H1 (cell line): Measurements from ENCODE around the gene SLC8A1. TPM values are rescaled to one million over a fixed set of nuclear protein-coding genes. Genes with fewer than 3 reads are reported as not detected.

ENCODE experiments used
- CTCF ChIA-PET: fragments of 300-600 bp; sonication (Branson Sonifier 250); formaldehyde crosslinking; loops from one replicate; lab custom pipeline; 2021; ENCODE audit not compliant: partially characterized antibody; lab: Charles Lee
- POLR2A ChIA-PET: fragments of 300-600 bp; sonication (Branson Sonifier 250); formaldehyde crosslinking; loops from one replicate; lab custom pipeline; 2021; ENCODE audit warnings: inconsistent platforms; ENCODE audit not compliant: partially characterized antibody; lab: Charles Lee
- DNase-seq, 2 experiments: peaks; one replicate each; pipeline versions ENCODE4 v3.0.0 to v3.0.0-alpha.2; 2010 to 2022; ENCODE audit warnings: low spot score in 2 of 2, low read depth in 1 of 2, mixed read lengths in 1 of 2
- FAIRE-seq: peaks from 2 replicates; lab custom pipeline; 2011; peaks lifted over from hg19 to GRCh38; lab: Jason Lieb, UNC
- H2AFZ ChIP-seq: 2 replicates; pipeline ENCODE4 v1.8.1; 2012; ENCODE audit warnings: low read length, inconsistent platforms
- H2AK5ac ChIP-seq: 2 replicates; pipeline ENCODE4 v1.6.1; 2013; ENCODE audit warnings: low read depth, low read length
- H2BK120ac ChIP-seq: replicated peaks from 2 replicates; pipeline ENCODE3; 2013; ENCODE audit warnings: low read depth, low read length, inconsistent platforms
- H2BK12ac ChIP-seq: 2 replicates; pipeline ENCODE4 v1.6.1; 2013; ENCODE audit warnings: low read depth, low read length
- H2BK15ac ChIP-seq: 2 replicates; pipeline ENCODE4 v1.6.1; 2013; ENCODE audit warnings: low read length
- H2BK20ac ChIP-seq: 2 replicates; pipeline ENCODE4 v1.6.1; 2013; ENCODE audit warnings: low read length
- H2BK5ac ChIP-seq: 2 replicates; pipeline ENCODE4 v1.6.1; 2013; ENCODE audit warnings: low read depth, low read length
- H3K14ac ChIP-seq: 2 replicates; pipeline ENCODE4 v1.6.1; 2013; ENCODE audit warnings: inconsistent platforms; ENCODE audit not compliant: insufficient read length
- H3K18ac ChIP-seq: 2 replicates; pipeline ENCODE4 v1.6.1; 2013; ENCODE audit warnings: low read length; ENCODE audit errors: extremely low read depth
- H3K23ac ChIP-seq: 2 replicates; pipeline ENCODE4 v1.6.1; 2013; ENCODE audit warnings: inconsistent platforms; ENCODE audit not compliant: insufficient read length
- H3K23me2 ChIP-seq: 2 replicates; pipeline ENCODE4 v1.6.1; 2013; ENCODE audit warnings: low read depth, low read length
- H3K27ac ChIP-seq: 2 replicates; pipeline ENCODE4 v1.6.1; 2011; ENCODE audit warnings: low read depth, low read length, inconsistent platforms
- H3K27me3 ChIP-seq, 4 experiments: replicated peaks in 1 of 4; 1 replicate in 1 of 4; 2 replicates in 3 of 4; pipeline versions ENCODE4 v1.6.1 to v1.8.1; 2011 to 2013; ENCODE audit warnings: low read length in 3 of 4, mild to moderate bottlenecking in 3 of 4, inconsistent platforms in 2 of 4, mixed read lengths in 2 of 4, moderate library complexity in 1 of 4; ENCODE audit not compliant: control insufficient read depth in 3 of 4, insufficient read depth in 3 of 4; ENCODE audit errors: extremely low read depth in 1 of 4
- H3K36me3 ChIP-seq, 4 experiments: 2 replicates each; pipeline versions ENCODE4 v1.6.1 to v1.8.1; 2011 to 2013; ENCODE audit warnings: mild to moderate bottlenecking in 4 of 4, low read length in 3 of 4, moderate library complexity in 2 of 4, control low read depth in 1 of 4, inconsistent platforms in 1 of 4; ENCODE audit not compliant: insufficient read depth in 4 of 4, control insufficient read depth in 2 of 4
- H3K4ac ChIP-seq: replicated peaks from 2 replicates; pipeline ENCODE3; 2013; ENCODE audit warnings: low read length, low read depth, mixed read lengths, inconsistent platforms; ENCODE audit not compliant: insufficient read length
- H3K4me1 ChIP-seq, 4 experiments: replicated peaks in 1 of 4; 1 replicate in 1 of 4; 2 replicates in 3 of 4; pipeline versions ENCODE4 v1.6.1 to v1.8.1; 2011 to 2013; ENCODE audit warnings: low read length in 3 of 4, inconsistent platforms in 2 of 4, mixed read lengths in 1 of 4; ENCODE audit not compliant: insufficient read depth in 4 of 4, control insufficient read depth in 3 of 4
- H3K4me2 ChIP-seq, 2 experiments: 2 replicates each; pipeline versions ENCODE4 v1.6.1 to v1.8.1; 2011 to 2013; ENCODE audit warnings: low read depth in 2 of 2, low read length in 2 of 2, control low read depth in 1 of 2, inconsistent platforms in 1 of 2, mild to moderate bottlenecking in 1 of 2; ENCODE audit not compliant: insufficient read depth in 1 of 2
- H3K4me3 ChIP-seq, 4 experiments: fragments of 200-600, 300-600 bp in 1 of 4; sonication (generic), shearing (Covaris generic), sonication (Bioruptor Twin) in 1 of 4; 2 replicates each; pipeline versions ENCODE4 v1.5.1 to v1.8.1; 2011 to 2016; ENCODE audit warnings: low read length in 4 of 4, low read depth in 3 of 4, control low read depth in 2 of 4, inconsistent platforms in 2 of 4, mild to moderate bottlenecking in 2 of 4, mixed read lengths in 1 of 4, moderate library complexity in 1 of 4; ENCODE audit not compliant: insufficient read depth in 2 of 4; ENCODE audit errors: extremely low read depth in 1 of 4
- H3K56ac ChIP-seq: replicated peaks from 2 replicates; pipeline ENCODE3; 2013; ENCODE audit warnings: low read depth, mild to moderate bottlenecking, mixed read lengths, low read length, inconsistent platforms; ENCODE audit not compliant: insufficient read length
- H3K79me1 ChIP-seq: 2 replicates; pipeline ENCODE4 v1.6.1; 2013; ENCODE audit warnings: low read depth, low read length, control low read depth
- H3K79me2 ChIP-seq, 2 experiments: 2 replicates each; pipeline versions ENCODE4 v1.6.1 to v1.8.1; 2012 to 2013; ENCODE audit warnings: low read length in 2 of 2, mild to moderate bottlenecking in 2 of 2, inconsistent platforms in 1 of 2; ENCODE audit not compliant: insufficient read depth in 2 of 2, control insufficient read depth in 1 of 2
- H3K9ac ChIP-seq, 4 experiments: replicated peaks in 1 of 4; 1 replicate in 1 of 4; 2 replicates in 3 of 4; pipeline versions ENCODE4 v1.6.1 to v1.8.1; 2011 to 2013; ENCODE audit warnings: low read depth in 3 of 4, low read length in 3 of 4, control low read depth in 2 of 4, mild to moderate bottlenecking in 2 of 4, moderate library complexity in 2 of 4, inconsistent platforms in 1 of 4; ENCODE audit errors: extremely low read depth in 1 of 4
- H3K9me3 ChIP-seq, 2 experiments: 2 replicates each; pipeline versions ENCODE4 v1.6.1 to v1.8.1; 2012 to 2013; ENCODE audit warnings: mild to moderate bottlenecking in 2 of 2, moderate library complexity in 2 of 2, control low read depth in 1 of 2, inconsistent platforms in 1 of 2, low read depth in 1 of 2, low read length in 1 of 2, mixed read lengths in 1 of 2; ENCODE audit not compliant: insufficient read depth in 2 of 2
- H4K20me1 ChIP-seq, 2 experiments: replicated peaks in 1 of 2; 2 replicates each; pipeline versions ENCODE3 to v1.8.1; 2011 to 2013; ENCODE audit warnings: inconsistent platforms in 2 of 2, low read length in 2 of 2, mild to moderate bottlenecking in 1 of 2; ENCODE audit not compliant: insufficient read depth in 2 of 2, control insufficient read depth in 1 of 2
- H4K5ac ChIP-seq: 2 replicates; pipeline ENCODE4 v1.6.1; 2013; ENCODE audit warnings: low read length, low read depth, mixed read lengths, inconsistent platforms; ENCODE audit not compliant: insufficient read length
- H4K8ac ChIP-seq: 2 replicates; pipeline ENCODE4 v1.8.0; 2013; ENCODE audit warnings: mild to moderate bottlenecking, moderate library complexity, low read length, inconsistent platforms; ENCODE audit not compliant: insufficient read depth; ENCODE audit errors: extremely low read depth
- H4K91ac ChIP-seq: replicated peaks from 2 replicates; pipeline ENCODE3; 2013; ENCODE audit warnings: low read length, mixed read lengths, inconsistent platforms; ENCODE audit not compliant: insufficient read length
- CBX5 ChIP-seq: fragments of 300-800, 300-1000 bp; sonication (generic); IDR thresholded peaks from 2 replicates; pipeline ENCODE4 v1.7.1; 2016; ENCODE audit warnings: antibody characterized with exemption, low read length, low read depth
- CHD1 ChIP-seq: IDR thresholded peaks from 2 replicates; pipeline ENCODE4 v1.6.1; 2012; ENCODE audit warnings: low read depth, low read length, improper control_type of control experiment
- EP300 ChIP-seq, 2 experiments: IDR thresholded peaks; 1 replicate in 1 of 2; 2 replicates in 1 of 2; pipeline ENCODE4 v1.6.1; 2011 to 2012; ENCODE audit warnings: low read depth in 2 of 2, low read length in 2 of 2, mild to moderate bottlenecking in 2 of 2, borderline replicate concordance in 1 of 2, inconsistent platforms in 1 of 2, moderate library complexity in 1 of 2
- GABPA ChIP-seq: IDR thresholded peaks from 2 replicates; pipeline ENCODE4 v1.6.1; 2011; ENCODE audit warnings: mild to moderate bottlenecking, low read length, moderate library complexity, borderline replicate concordance; ENCODE audit not compliant: insufficient read depth
- HDAC2 ChIP-seq, 2 experiments: fragments of 300-600 bp in 1 of 2; sonication (generic) in 1 of 2; IDR thresholded peaks; 2 replicates each; pipeline ENCODE4 v1.6.1; 2011 to 2012; ENCODE audit warnings: low read depth in 2 of 2, low read length in 2 of 2, mild to moderate bottlenecking in 2 of 2, moderate library complexity in 2 of 2, borderline replicate concordance in 1 of 2, inconsistent platforms in 1 of 2
- HDAC6 ChIP-seq: IDR thresholded peaks from one replicate; pipeline ENCODE4 v1.7.1; 2012; ENCODE audit warnings: low read depth, mild to moderate bottlenecking, inconsistent platforms, low read length, moderate library complexity
- JUND ChIP-seq: IDR thresholded peaks from 2 replicates; pipeline ENCODE4 v1.6.1; 2011; ENCODE audit warnings: mild to moderate bottlenecking, improper control_type of control experiment, low read length
- SAP30 ChIP-seq: fragments of 300-600 bp; sonication (generic); IDR thresholded peaks from 2 replicates; pipeline ENCODE4 v1.7.1; 2012; ENCODE audit warnings: low read length, moderate library complexity, mild to moderate bottlenecking, inconsistent platforms; ENCODE audit not compliant: insufficient read depth, insufficient replicate concordance
- SP2 ChIP-seq: IDR thresholded peaks from 2 replicates; pipeline ENCODE4 v1.6.1; 2012; ENCODE audit warnings: mild to moderate bottlenecking, low read length, inconsistent platforms
- SRF ChIP-seq: IDR thresholded peaks from 2 replicates; pipeline ENCODE4 v1.6.1; 2011; ENCODE audit warnings: mild to moderate bottlenecking, low read depth, low read length, moderate library complexity
- TAF7 ChIP-seq: optimal IDR thresholded peaks from 2 replicates; pipeline ENCODE3; 2011; ENCODE audit warnings: low read depth, mild to moderate bottlenecking, inconsistent platforms, low read length, moderate library complexity, borderline replicate concordance
- TCF12 ChIP-seq: IDR thresholded peaks from 2 replicates; pipeline ENCODE4 v1.6.1; 2011; ENCODE audit warnings: low read depth, mild to moderate bottlenecking, low read length
- TEAD4 ChIP-seq: IDR thresholded peaks from 2 replicates; pipeline ENCODE4 v1.6.1; 2012; ENCODE audit warnings: low read depth, low read length, inconsistent platforms, mixed read lengths
- polyA plus RNA-seq, 7 experiments: library from polyadenylated mRNA; depleted of rRNA in 3 of 7; stranded (reverse) in 5 of 7; unstranded in 2 of 7; fragments of >200 nt in 5 of 7; fragments of 200-250 nt in 2 of 7; gene quantifications; 1 replicate in 5 of 7; 2 replicates in 1 of 7; 4 replicates in 1 of 7; pipeline versions ENCODE4 v1.2.1 to v1.2.3, GENCODE V29; 2011 to 2013; ENCODE audit warnings: missing spikeins in 2 of 7, mixed read lengths in 2 of 7
- total RNA-seq: library from RNA; stranded (reverse); fragmentation: NEBNext Ultra II Directional; extraction: Animal tissue kit (Norgen Biotek cat#: 25700); gene quantifications from 2 replicates; pipeline ENCODE4 v1.2.1, GENCODE V29; 2021
- TF ChIP-seq, protein P1 (sequence below): IDR thresholded peaks from 2 replicates; pipeline ENCODE4 v1.6.1; 2012; ENCODE audit warnings: inconsistent platforms

Gene SLC8A1
- total and polyA plus RNA-seq, 2 of the 8 experiments (the other 6 are each of a cell fraction or from before 2014, with no cell fraction given) = 0.68 to 3.6 TPM

GRCh38 chr2:40445467-40445866 lies 6.4 kb downstream of the SLC8A1 start:
- Histone ChIP-seq H3K56ac (no peak overlapping the region), H3K27me3 (peaks cover 0 to 7% (median 3%) of the 10 kb centered on the region in 4 experiments; a peak in 4 of 7 replicates), H4K5ac (no peak overlapping the region), H3K23me2 (no peaks in the 10 kb centered on the region), H2BK120ac (no peak overlapping the region), H2AFZ (no peak overlapping the region), H3K14ac (no peak overlapping the region), H3K4me1 (peaks cover 0 to 3% (median 0%) of the 10 kb centered on the region in 4 experiments; a peak in 1 of 7 replicates), H2BK20ac (no peak overlapping the region), H2BK15ac (no peak overlapping the region), H3K79me2 (no peaks in the 10 kb centered on the region), H3K9ac (no peak overlapping the region), H3K27ac (no peak overlapping the region), H4K91ac (no peak overlapping the region), H4K8ac (no peak overlapping the region), H3K4ac (no peak overlapping the region), H3K36me3 (no peaks in the 10 kb centered on the region), H2BK12ac (no peak overlapping the region), H3K23ac (no peak overlapping the region), H3K4me3 (no peak overlapping the region), H3K18ac (no peak overlapping the region), H3K9me3 (no peaks in the 10 kb centered on the region), H3K4me2 (no peak overlapping the region), H2BK5ac (no peak overlapping the region), H3K79me1 (no peaks in the 10 kb centered on the region), H2AK5ac (no peak overlapping the region), H4K20me1 (no peaks in the 10 kb centered on the region)
- POLR2A ChIA-PET = no interaction called here
- CTCF ChIA-PET = interaction anchor here (0.7 to 1.0 kb wide), 2 partner anchors 21 to 110 kb away, joined by 3 read pairs; no protein-coding TSS in a partner anchor
- DNase-seq (no peak), FAIRE-seq (no peak)
- TF ChIP-seq SP2 = no peak
- TF ChIP-seq, protein P1, sequence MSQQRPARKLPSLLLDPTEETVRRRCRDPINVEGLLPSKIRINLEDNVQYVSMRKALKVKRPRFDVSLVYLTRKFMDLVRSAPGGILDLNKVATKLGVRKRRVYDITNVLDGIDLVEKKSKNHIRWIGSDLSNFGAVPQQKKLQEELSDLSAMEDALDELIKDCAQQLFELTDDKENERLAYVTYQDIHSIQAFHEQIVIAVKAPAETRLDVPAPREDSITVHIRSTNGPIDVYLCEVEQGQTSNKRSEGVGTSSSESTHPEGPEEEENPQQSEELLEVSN = no peak
- TF ChIP-seq GABPA = no peak
- TF ChIP-seq HDAC6 = no peak
- TF ChIP-seq EP300 (IDR thresholded peaks at IDR 0.05; ENCODE audit: borderline replicate concordance in 1 of 2, low read depth in 2 of 2, low read length in 2 of 2) = no peak
- no peak for TF ChIP-seq CHD1
- TF ChIP-seq SAP30 = no peak
- no peak for TF ChIP-seq TAF7
- no peak for TF ChIP-seq TCF12
- no peak for TF ChIP-seq JUND
- TF ChIP-seq TEAD4 = no peak
- TF ChIP-seq HDAC2 (IDR thresholded peaks at IDR 0.05; ENCODE audit: borderline replicate concordance in 1 of 2, low read depth in 2 of 2, low read length in 2 of 2) = no peak
- no peak for TF ChIP-seq SRF
- TF ChIP-seq CBX5 = no peak
